ENCODE measurements around the gene ACTN2.
A peak's percentile ranks its signal among the peaks of the same experiment; 100 is the strongest.

Gene ACTN2

GRCh38 chr1:236677641-236678235, 8.6 kb upstream of the ACTN2 start:
- Mint-ChIP-seq H3K27me3 (peaks cover 9 to 36% of the 10 kb centered on the region in 2 donors), H3K4me3 (no peak overlapping the region), H3K4me1 (no peaks in the 10 kb centered on the region), H3K27ac (no peak overlapping the region), H3K36me3 (no peaks in the 10 kb centered on the region), H3K9me3 (no peaks in the 10 kb centered on the region)
- no peak for DNase-seq
- no peak for ATAC-seq (replicated peaks)

GRCh38 chr1:236681219-236681618, 5.1 kb upstream of the ACTN2 start:
- Mint-ChIP-seq H3K27ac (no peak overlapping the region), H3K9me3 (peaks cover 5 to 7% of the 10 kb centered on the region in 2 donors), H3K4me3 (no peak overlapping the region), H3K36me3 (peaks cover 4 to 7% of the 10 kb centered on the region in 2 donors), H3K4me1 (peaks cover 5 to 7% of the 10 kb centered on the region in 2 donors), H3K27me3 (peaks cover 14 to 43% of the 10 kb centered on the region in 2 donors)
- DNase-seq (no peak), ATAC-seq (replicated peaks) (no peak)

DNA sequence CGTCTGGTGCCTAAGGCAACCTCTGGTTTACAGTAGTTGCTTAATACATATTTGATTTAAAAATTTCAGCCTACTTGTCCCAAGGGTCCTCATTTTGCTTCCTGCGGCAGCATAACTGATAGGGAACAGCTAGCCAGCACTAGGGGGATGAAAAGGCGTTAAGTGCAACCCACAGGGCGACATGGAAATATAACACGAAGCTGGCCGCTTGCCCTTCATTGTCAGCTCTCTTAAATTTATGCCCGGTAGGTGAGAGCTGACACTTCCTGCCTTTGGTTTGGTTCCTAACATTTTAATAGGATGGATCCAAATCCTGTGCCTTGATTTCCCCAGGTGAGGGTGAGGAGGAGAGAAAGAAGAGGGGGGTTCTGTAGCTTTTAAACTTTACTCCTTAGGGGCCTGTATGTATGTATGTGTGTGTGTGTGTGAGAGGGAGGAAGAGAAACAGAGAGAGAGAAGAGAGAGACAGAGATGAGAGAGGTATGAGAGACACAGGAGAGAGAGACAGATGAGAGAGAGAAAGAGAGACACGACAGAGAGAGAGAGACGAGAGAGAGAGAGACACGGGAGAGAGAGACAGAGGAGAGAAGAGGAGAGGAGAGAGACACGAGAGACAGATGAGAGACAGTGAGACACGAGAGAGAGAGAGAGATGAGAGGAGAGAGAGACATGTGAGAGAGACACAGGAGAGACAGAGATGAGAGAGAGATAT, 938 bp upstream of the ACTN2 start:
- H3K4me1 Mint-ChIP-seq: peaks cover 10 to 19% of the 10 kb centered on the region in 2 donors
- H3K36me3 Mint-ChIP-seq: peaks cover 4 to 7% of the 10 kb centered on the region in 2 donors
- ATAC-seq (replicated peaks) (no peak), DNase-seq (no peak)
- H3K9me3 Mint-ChIP-seq: peaks cover 5 to 7% of the 10 kb centered on the region in 2 donors
- peak overlapping the region; percentile 74 to 78 for H3K4me3 Mint-ChIP-seq
- peak overlapping the region; percentile 3 for H3K27ac Mint-ChIP-seq
- H3K27me3 Mint-ChIP-seq: peaks cover 36 to 62% of the 10 kb centered on the region in 2 donors

DNA sequence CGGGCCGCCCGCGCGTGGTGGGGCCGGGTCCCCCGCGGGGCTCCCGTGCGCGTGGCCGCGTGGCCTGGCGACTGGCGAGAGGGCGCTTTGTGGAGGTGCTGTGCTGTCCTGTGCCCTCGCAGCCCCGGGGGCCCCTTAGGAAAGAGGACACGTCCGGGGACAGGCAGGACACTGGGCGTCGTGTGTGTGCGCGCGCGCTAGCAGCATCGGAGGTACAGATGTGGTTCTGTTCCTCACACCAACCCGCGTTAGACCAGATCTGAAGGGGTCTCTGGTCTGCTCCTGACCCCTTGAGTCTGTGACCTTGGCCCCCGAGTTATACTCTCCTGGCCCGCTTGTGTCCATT, 489 bp downstream of the ACTN2 start:
- peaks cover 4 to 7% of the 10 kb centered on the region in 2 donors for H3K36me3 Mint-ChIP-seq
- H3K4me3 Mint-ChIP-seq: peak overlapping the region; percentile 21 to 77
- DNase-seq (no peak), ATAC-seq (replicated peaks) (no peak)
- H3K27me3 Mint-ChIP-seq: peaks cover 38 to 72% of the 10 kb centered on the region in 2 donors
- H3K27ac Mint-ChIP-seq: no peak overlapping the region
- peaks cover 5 to 7% of the 10 kb centered on the region in 2 donors for H3K9me3 Mint-ChIP-seq
- H3K4me1 Mint-ChIP-seq: peaks cover 10 to 19% of the 10 kb centered on the region in 2 donors

- peak overlapping the region in 1 of 2 donors; percentile 21 for H3K4me3 Mint-ChIP-seq
- H3K27me3 Mint-ChIP-seq: peaks cover 43 to 71% of the 10 kb centered on the region in 2 donors
- peaks cover 4 to 7% of the 10 kb centered on the region in 2 donors for H3K36me3 Mint-ChIP-seq
Observed at GRCh38 chr1:236687273-236687672, 974 bp downstream of the ACTN2 start.

DNA sequence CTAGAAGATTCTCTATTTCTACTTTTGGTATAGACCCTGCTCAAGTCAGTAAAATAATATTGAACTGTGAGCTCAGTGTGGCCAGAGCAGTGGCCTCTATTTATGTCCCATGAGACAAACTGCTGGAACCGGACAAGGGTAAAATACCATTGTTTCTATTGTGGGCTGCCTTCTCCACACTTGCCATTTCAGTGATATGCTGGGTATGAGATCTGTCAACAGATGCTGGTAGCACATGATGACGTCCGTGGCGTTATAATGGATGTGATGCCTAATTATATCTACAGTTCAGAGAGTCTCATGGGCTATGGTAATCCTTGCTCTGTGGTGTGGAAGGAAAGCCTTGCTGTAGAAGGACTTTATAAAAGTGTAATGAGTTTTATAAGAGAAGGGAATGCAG, 2.4 kb downstream of the ACTN2 start:
- no peak for DNase-seq
- Mint-ChIP-seq H3K27me3 (peaks cover 43 to 71% of the 10 kb centered on the region in 2 donors), H3K4me1 (peaks cover 10 to 19% of the 10 kb centered on the region in 2 donors), H3K27ac (no peak overlapping the region), H3K9me3 (peaks cover 5 to 7% of the 10 kb centered on the region in 2 donors), H3K36me3 (peaks cover 4 to 7% of the 10 kb centered on the region in 2 donors), H3K4me3 (no peak overlapping the region)
- ATAC-seq (replicated peaks): no peak

More at GRCh38 chr1:236687273-236687672, 974 bp downstream of the ACTN2 start:
- DNase-seq: no peak
- H3K27ac Mint-ChIP-seq: no peak overlapping the region
- no peak for ATAC-seq (replicated peaks)
- peaks cover 5 to 7% of the 10 kb centered on the region in 2 donors for H3K9me3 Mint-ChIP-seq
- H3K4me1 Mint-ChIP-seq: peaks cover 10 to 19% of the 10 kb centered on the region in 2 donors

- Mint-ChIP-seq H3K9me3 (peaks cover 5 to 7% of the 10 kb centered on the region in 2 donors), H3K4me1 (peaks cover 10 to 19% of the 10 kb centered on the region in 2 donors), H3K4me3 (no peak overlapping the region), H3K27ac (no peak overlapping the region), H3K27me3 (peaks cover 46 to 75% of the 10 kb centered on the region in 2 donors), H3K36me3 (peaks cover 4 to 7% of the 10 kb centered on the region in 2 donors)
- ATAC-seq (replicated peaks) (no peak), DNase-seq (no peak)
Observed at GRCh38 chr1:236689713-236690569, 3.6 kb downstream of the ACTN2 start.

DNA sequence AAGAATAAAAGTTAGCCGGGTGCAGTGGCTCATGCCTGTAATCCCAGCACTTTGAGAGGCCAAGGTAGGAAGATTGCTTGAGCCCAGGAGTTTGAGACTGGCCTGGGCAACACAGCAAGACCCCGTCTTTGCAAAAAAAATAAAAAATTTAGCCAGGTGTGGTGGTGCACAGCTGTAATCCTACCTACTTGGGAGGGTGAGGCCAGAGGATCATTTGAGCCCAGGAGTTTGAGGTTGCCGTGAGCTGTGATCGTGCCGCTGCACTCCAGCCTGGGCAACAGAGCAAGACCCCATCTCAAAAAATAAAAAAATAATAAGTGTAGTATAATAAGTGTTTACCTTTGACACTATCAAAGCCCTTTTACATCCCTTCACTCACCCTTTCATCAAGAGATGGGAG, 5.0 kb downstream of the ACTN2 start:
- Mint-ChIP-seq H3K36me3 (no peaks in the 10 kb centered on the region), H3K4me1 (peaks cover 6 to 12% of the 10 kb centered on the region in 2 donors), H3K27me3 (peaks cover 38 to 65% of the 10 kb centered on the region in 2 donors), H3K9me3 (no peaks in the 10 kb centered on the region), H3K27ac (no peak overlapping the region), H3K4me3 (no peak overlapping the region)
- ATAC-seq (replicated peaks) (no peak), DNase-seq (no peak)

DNA sequence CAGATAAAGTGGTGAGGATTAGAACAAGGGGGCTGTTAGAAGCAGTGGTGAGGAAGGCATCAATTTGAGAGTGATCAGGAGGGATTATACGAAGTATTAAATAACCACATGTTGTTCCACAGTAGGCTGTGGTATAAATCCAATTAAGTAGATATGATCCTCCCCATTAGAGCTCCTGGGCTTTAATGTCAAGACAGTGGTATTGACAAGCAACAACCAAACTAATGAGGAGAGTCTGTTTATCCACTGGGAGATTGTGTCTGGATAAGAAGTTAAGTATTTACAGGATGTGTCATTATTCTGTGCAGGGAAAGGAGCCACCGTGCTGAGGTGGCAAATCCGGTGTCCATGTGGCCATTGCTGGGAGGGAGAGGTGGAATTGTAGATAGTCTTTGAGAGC, 5.8 kb downstream of the ACTN2 start:
- peaks cover 39 to 58% of the 10 kb centered on the region in 2 donors for H3K27me3 Mint-ChIP-seq

GRCh38 chr1:236692742-236693141, 6.4 kb downstream of the ACTN2 start:
- no peaks in the 10 kb centered on the region for H3K4me1 Mint-ChIP-seq
- no peaks in the 10 kb centered on the region for H3K36me3 Mint-ChIP-seq
- no peaks in the 10 kb centered on the region for H3K9me3 Mint-ChIP-seq
- no peak overlapping the region for H3K27ac Mint-ChIP-seq
- peaks cover 36 to 52% of the 10 kb centered on the region in 2 donors for H3K27me3 Mint-ChIP-seq
- ATAC-seq (replicated peaks): no peak
- no peak for DNase-seq
- H3K4me3 Mint-ChIP-seq: no peak overlapping the region

More for the DNA sequence above, 5.8 kb downstream of the ACTN2 start:
- H3K4me1 Mint-ChIP-seq: peaks cover 2 to 6% of the 10 kb centered on the region in 2 donors
- no peaks in the 10 kb centered on the region for H3K36me3 Mint-ChIP-seq
- DNase-seq (no peak), ATAC-seq (replicated peaks) (no peak)
- no peak overlapping the region for H3K4me3 Mint-ChIP-seq
- no peak overlapping the region for H3K27ac Mint-ChIP-seq
- no peaks in the 10 kb centered on the region for H3K9me3 Mint-ChIP-seq

- Mint-ChIP-seq H3K9me3 (no peaks in the 10 kb centered on the region), H3K36me3 (no peaks in the 10 kb centered on the region), H3K27me3 (peaks cover 5 to 10% of the 10 kb centered on the region in 2 donors), H3K4me1 (no peaks in the 10 kb centered on the region), H3K27ac (no peak overlapping the region), H3K4me3 (no peak overlapping the region)
- no peak for ATAC-seq (replicated peaks)
- DNase-seq: no peak
Observed at GRCh38 chr1:236699366-236699765, 13.1 kb downstream of the ACTN2 start.

DNA sequence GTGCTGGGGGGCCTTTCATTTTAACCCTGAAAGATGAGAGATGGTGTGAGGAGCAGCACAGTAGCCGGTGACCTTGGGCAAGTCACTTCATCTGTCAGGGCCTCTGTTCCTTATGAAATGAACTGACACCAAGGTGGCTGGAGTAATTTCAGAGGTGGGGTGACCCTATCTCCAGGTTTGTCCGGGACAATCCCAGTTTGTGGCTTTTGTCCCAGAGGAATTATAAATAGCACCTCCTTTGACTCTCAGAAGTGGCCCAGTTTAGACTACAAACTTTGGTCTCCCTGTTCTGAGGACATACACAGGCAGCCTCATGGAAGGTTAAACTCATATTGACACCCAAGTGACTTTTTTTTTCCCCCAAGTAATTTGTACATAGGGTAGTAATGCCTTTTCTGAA, 14.6 kb downstream of the ACTN2 start:
- DNase-seq (no peak), ATAC-seq (replicated peaks) (no peak)
- Mint-ChIP-seq H3K36me3 (no peaks in the 10 kb centered on the region), H3K27me3 (peaks cover 5 to 15% of the 10 kb centered on the region in 2 donors), H3K9me3 (no peaks in the 10 kb centered on the region), H3K27ac (no peak overlapping the region), H3K4me1 (no peaks in the 10 kb centered on the region), H3K4me3 (no peak overlapping the region)

GRCh38 chr1:236701782-236702181, 15.5 kb downstream of the ACTN2 start:
- H3K9me3 Mint-ChIP-seq: no peaks in the 10 kb centered on the region
- ATAC-seq (replicated peaks) (no peak), DNase-seq (no peak)
- no peaks in the 10 kb centered on the region for H3K4me1 Mint-ChIP-seq
- H3K36me3 Mint-ChIP-seq: no peaks in the 10 kb centered on the region
- no peak overlapping the region for H3K27ac Mint-ChIP-seq
- peaks cover 5 to 15% of the 10 kb centered on the region in 2 donors for H3K27me3 Mint-ChIP-seq
- no peak overlapping the region for H3K4me3 Mint-ChIP-seq

GRCh38 chr1:236702791-236703394, 16.6 kb downstream of the ACTN2 start:
- Mint-ChIP-seq H3K27ac (no peak overlapping the region), H3K9me3 (no peaks in the 10 kb centered on the region), H3K4me3 (no peak overlapping the region)

More at GRCh38 chr1:236702791-236703394, 16.6 kb downstream of the ACTN2 start:
- no peak for ATAC-seq (replicated peaks)
- H3K36me3 Mint-ChIP-seq: no peaks in the 10 kb centered on the region
- DNase-seq: no peak
- H3K27me3 Mint-ChIP-seq: peaks cover 2 to 15% of the 10 kb centered on the region in 2 donors
- no peaks in the 10 kb centered on the region for H3K4me1 Mint-ChIP-seq

Measured in stimulated activated naive B cell treated with anti-CD40 and anti-IgM and Interleukin-4, amounts not matched to agents 10 μg/mL and 1 μg/mL and 100 μg/mL, for 72 hours (primary cell).